ENCODE data around the gene LRRTM4.
"Not testable (repeated sequence)": the region's sequence is repeated elsewhere in the genome, so short reads cannot be mapped to it uniquely, and the experiment has no call there.

The LRRTM4 gene

GRCh38 chr2:77169426-77169825, 352.8 kb downstream of the LRRTM4 start:
- DNase-seq (ENCODE audit: low read depth) = no peak
- no peak for TF ChIP-seq CTCF (IDR thresholded peaks at IDR 0.05; ENCODE audit: insufficient read depth, low read depth, low read length, missing control alignments)
- H3K4me3 ChIP-seq (ENCODE audit: low read length) = no peak overlapping the region

- DNase-seq (ENCODE audit: low read depth); H3K4me3 ChIP-seq (ENCODE audit: low read length): not testable (repeated sequence)
Measured at GRCh38 chr2:77164021-77164420, 358.2 kb downstream of the LRRTM4 start.

GRCh38 chr2:77161009-77161408, 361.2 kb downstream of the LRRTM4 start:
- H3K4me3 ChIP-seq (ENCODE audit: low read length) = no peak overlapping the region
- no peak for TF ChIP-seq CTCF (IDR thresholded peaks at IDR 0.05; ENCODE audit: insufficient read depth, low read depth, low read length, missing control alignments)
- peak; percentile 29 for DNase-seq (ENCODE audit: low read depth)

GRCh38 chr2:77156599-77156998, 365.6 kb downstream of the LRRTM4 start:
- no peak for TF ChIP-seq CTCF (IDR thresholded peaks at IDR 0.05; ENCODE audit: insufficient read depth, low read depth, low read length, missing control alignments)
- DNase-seq (ENCODE audit: low read depth) = no peak
- no peak overlapping the region for H3K4me3 ChIP-seq (ENCODE audit: low read length)

- no peak overlapping the region for H3K4me3 ChIP-seq (ENCODE audit: low read length)
- TF ChIP-seq CTCF (IDR thresholded peaks at IDR 0.05; ENCODE audit: insufficient read depth, low read depth, low read length, missing control alignments) = no peak
Measured at GRCh38 chr2:77155511-77155910, 366.7 kb downstream of the LRRTM4 start.

GRCh38 chr2:77149565-77149964, 372.6 kb downstream of the LRRTM4 start:
- no peak for DNase-seq (ENCODE audit: low read depth)
- no peak for TF ChIP-seq CTCF (IDR thresholded peaks at IDR 0.05; ENCODE audit: insufficient read depth, low read depth, low read length, missing control alignments)
- no peak overlapping the region for H3K4me3 ChIP-seq (ENCODE audit: low read length)

More at GRCh38 chr2:77155511-77155910, 366.7 kb downstream of the LRRTM4 start:
- no peak for DNase-seq (ENCODE audit: low read depth)

- no peak for DNase-seq (ENCODE audit: low read depth)
- H3K4me3 ChIP-seq (ENCODE audit: low read length) = no peak overlapping the region
- no peak for TF ChIP-seq CTCF (IDR thresholded peaks at IDR 0.05; ENCODE audit: insufficient read depth, low read depth, low read length, missing control alignments)
Measured at GRCh38 chr2:77147153-77147552, 375.0 kb downstream of the LRRTM4 start.

GRCh38 chr2:77144772-77145171, 377.4 kb downstream of the LRRTM4 start:
- H3K4me3 ChIP-seq (ENCODE audit: low read length) = no peak overlapping the region
- TF ChIP-seq CTCF (IDR thresholded peaks at IDR 0.05; ENCODE audit: insufficient read depth, low read depth, low read length, missing control alignments) = no peak
- DNase-seq (ENCODE audit: low read depth) = no peak

Measured in epithelial cell of esophagus (primary cell).